Measurements from ENCODE around the gene LRG1.

LRG1 gene

DNA sequence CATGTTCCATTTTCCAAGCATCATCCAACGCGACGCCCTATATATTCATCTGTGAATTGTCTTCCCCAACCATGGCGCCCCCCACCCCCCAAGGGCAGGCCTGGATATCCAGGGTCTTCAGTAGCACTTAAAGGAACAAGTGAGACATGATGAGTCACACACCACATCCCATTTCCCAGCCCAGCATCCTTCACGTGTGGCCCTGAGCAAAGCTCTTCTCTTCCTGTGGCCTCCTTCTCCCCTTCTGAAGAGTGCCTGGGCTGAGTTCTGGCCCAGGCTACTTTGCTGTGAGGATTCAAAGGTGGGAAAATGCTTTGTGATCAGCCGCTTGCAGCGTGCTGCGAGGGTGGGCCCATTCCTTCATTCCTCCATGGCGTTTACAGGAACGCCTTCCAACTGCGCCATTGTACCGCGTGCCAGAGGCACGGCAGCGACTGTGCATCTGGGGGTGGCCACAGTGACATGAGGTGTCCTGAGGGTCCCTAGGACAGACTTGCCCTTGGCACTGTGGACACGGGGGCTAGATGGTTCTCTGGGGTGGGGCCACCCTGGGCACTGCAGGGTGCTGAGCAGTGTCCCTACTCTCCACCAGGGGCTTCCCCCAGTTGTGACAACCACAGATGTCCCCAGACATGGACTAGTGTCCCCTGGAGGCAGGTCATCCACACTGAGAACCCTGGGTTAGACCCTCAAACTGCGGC, 33.2 kb downstream of the LRG1 start:
- no peak for DNase-seq

DNA sequence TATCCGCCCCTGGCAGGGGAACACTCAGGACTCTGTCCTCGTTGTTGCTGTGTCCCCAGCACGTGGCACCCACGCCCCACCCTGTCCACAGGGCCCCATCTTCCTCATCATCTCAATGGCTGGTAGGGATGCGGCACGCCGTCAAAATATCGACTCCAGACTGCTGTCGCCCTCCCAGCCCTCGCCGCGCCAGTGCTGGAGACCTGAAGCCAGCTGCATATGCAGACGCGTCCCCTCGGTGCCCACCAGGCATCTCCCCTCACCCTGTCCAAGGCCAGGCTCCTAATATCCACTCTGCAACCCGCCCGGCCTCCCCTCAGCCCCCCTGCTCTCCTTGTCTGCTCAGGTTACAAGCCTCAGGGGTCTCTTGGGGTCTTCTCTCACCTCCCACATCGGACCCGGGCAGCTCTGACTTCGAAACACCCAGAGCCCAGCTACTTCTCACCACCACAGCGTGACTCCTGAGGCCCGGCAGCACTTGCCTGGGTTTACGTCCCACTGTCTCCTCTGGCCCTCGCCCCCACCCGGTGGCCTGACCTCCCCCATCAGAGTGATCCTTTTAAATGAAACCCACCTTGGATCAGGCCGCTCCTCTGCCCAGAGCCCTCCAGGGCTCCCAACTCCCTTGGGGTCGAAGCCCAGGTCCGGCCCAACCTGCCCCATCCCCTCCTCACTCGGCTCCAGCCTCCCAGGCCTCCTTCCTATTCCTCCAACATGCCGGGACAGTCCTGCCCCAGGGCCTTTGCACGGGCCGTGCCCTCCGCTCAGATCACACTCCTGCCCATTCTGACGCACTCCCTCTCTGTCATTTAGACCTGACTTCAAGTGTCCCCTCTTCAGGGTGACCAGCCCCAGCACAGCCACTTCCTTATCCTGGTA, 34.0 kb downstream of the LRG1 start:
- no peak for DNase-seq

DNA sequence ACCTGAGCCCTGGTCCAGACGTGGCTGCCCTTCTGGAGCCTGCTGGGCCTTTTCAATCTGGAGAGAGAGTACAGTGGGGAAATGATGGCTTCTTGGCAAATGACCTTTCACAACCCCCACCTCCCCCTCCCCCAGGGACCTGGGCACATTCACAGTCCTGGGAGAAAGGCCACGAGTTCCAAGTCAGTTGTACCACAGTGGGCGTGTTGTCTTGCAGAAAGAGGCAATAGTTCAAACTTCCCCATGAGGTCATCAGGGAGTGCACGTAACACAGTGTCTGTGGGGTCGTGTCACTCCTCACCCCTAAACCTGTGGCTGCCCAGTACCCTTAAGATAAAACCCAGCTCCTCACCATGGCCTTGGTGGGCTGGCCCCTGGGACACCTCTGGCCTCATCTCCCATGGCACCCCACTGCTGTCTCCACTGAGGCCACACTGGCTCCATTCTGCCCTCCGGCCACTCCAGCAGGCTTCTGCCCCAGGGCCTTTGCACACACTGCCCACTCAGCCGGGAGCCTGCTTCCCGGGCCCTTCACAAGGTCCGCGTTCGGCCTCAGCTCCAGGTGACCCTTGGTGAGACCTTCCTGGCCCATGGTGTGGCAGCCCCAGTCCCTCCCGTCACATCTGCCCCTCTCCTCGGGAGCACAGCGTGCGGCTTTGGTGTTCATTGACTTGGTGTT, 34.8 kb downstream of the LRG1 start:
- no peak for DNase-seq

DNA sequence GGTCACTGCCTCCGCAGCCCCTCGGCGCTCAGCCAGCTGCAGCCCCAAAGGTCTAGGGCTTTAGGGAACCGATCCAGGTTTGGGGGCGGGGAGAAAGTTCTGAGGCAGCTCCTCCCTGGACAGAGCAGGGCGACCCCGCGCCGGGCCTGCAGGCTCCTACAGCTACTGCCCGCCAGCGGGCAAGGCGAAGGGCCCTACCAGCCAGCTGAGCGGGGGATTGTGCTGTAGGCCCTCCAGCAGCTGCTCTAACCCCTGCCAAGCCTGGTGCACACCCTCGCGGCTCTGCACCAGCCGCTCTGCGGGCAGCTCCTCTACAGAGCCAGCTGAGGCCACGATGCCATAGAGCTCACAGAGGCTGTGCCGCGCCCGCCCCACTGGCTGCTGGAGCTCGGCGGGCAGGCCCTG, 35.5 kb downstream of the LRG1 start:
- no peak for DNase-seq

DNA sequence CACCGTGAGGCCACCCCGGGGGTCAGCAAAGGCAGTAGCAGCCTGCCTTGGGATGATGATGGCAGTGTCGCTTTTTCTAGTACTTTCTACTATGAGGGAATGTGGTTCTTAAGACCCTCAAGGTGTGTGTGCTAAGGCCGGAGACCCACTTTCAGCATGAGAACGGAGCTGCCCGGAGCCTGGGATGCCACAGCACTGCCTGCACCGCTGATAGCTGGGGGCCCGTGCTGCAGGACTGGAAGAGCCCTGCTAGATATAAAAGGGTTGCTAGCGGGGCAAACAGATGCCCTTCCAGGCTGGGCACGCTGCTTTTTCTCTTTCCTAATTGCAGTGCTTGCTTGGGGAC, 36.0 kb downstream of the LRG1 start:
- no peak for DNase-seq

DNA sequence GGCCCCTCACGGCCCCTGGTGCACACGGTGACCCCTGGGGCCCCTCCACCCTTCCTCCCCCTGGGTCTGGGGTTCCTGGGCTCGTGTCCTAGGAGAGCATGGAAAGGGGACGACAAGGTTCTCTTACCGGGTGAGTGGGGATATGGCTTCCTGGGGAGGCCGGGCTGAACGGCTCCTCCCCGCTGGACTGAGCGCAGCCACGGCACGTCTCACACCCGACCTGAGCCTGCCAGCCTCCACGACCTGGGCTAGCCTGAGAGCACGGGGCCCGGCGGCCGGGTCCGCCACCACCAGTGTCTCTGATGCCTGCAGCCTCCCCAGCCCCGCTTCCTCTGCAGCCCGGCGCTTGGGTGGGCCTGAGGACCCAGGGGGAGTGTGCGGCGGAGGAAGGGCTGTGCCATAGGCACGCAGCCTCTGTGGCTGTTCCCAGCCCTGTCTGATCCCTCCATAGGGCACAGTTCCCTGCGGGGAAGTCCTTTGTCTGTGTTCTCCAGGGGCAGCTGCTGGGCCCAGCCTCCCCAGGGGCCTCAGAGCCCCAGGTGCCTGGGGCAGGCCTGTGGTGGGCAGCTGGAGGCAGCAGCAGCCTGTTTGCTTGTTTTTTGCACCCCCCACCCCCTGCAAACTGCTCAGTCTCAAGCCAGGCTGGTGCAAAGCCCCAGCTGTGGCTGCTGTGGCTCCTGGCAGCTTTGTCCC, 36.6 kb downstream of the LRG1 start:
- no peak for DNase-seq

DNA sequence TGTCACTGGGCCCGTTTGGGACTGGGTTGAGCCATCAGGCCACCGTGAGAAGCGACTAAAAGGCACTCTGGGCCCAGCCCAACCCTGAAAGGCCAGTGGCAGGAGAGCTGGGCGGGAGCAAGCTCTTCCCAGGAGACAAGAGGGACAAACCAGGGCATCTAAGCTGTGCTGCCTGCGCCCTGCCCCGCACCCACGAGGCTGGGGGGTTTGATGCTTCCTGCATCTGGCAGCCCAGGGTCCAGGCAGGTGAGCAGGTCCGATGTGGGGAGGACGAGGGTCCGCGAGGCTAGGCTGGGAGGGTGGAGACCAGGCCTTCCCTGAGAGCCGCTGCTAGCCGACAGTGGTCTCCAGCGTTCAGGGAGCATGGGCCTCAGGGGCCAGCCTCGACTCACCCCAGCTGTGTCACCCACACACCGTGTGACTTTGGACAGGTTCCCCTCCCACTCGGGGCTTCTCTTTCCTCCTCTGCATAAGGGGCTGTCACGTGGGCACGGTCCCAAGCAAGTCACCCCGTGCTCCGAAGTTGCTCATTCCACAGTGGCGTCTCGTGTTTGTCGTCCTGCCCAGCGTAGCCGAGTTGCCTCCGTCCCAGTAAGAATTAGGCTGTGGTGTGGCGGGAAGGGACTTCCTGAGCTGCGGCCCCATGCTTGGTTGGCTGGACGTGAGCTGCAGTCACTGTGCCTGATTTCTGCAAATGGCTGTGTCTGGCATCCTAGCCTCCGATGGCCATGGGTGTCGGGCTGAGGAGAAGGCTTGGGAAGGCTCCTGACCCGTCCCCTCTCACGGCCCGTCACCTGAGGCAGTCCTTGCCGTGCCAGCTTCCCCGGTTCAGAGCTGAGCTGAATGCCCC, 37.3 kb downstream of the LRG1 start:
- DNase-seq = no peak

DNA sequence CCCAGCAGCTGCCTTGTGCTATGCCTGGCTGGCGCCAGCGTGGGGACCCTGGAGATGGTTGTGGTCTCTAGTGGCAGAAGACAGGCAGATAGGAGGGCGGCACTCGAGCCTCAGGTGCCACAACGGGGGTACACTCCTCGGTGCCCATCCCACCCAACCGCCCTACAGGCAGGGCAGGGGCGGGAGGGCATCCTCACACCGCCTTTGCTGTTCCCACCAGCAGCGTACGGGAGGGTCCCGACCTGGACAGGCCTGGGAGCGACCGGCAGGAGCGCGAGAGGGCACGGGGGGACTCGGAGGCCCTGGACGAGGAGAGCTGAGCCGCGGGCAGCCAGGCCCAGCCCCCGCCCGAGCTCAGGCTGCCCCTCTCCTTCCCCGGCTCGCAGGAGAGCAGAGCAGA, 38.1 kb downstream of the LRG1 start:
- DNase-seq = no peak

DNA sequence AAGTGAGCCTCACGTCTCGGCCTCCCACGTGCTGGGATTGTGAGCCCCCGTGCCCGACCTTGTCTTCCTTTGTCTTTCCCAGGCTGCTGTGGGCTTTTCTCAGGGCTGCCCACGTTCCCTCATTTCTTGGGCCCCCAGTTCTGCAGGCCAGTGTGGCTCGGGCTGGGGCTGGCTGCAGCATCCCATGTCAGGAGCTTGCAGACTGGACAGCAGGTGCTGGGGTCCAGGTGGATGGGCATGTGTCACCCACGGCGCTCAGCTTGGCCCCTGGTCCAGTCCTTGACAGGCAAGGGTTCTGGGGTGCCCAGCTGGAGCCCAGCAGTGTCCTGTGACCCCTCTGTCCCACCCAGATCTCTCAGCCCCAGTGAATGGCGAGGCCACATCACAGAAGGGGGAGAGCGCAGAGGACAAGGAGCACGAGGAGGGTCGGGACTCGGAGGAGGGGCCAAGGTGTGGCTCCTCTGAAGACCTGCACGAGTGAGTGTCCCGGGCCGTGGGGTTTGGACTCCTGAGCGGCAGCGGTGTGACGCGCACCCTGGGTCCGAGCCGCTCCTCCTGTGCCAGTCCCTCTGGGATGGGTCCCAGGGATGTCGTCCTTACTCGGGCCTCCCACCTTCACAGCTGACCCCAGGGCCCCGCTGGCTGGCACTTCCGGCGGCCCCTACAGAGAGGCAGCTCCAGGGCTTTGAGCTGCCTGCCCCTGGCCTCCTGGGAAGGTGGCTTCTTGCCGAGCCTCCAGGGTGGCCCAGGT, 38.8 kb downstream of the LRG1 start:
- no peak for DNase-seq

DNA sequence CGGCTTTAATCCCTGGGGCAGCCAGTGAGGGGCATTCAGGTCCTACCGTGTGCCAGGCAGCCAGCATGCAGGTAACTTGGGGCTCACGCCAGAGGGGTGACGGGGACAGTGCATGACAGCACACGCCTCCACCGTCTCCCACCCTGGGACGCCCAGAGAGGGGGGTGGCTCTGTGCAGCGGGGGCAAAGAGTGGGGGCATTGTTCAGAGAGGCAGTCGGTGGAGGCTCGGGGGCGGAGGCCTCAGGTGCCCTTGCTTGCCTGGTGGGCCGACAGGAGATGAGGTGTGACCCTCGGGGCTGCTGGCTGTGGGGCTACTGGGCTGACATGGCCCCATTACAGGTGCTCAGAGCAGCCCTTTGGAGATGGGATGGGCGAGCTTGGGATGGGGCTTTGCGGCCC, 40.0 kb downstream of the LRG1 start:
- no peak for DNase-seq

DNA sequence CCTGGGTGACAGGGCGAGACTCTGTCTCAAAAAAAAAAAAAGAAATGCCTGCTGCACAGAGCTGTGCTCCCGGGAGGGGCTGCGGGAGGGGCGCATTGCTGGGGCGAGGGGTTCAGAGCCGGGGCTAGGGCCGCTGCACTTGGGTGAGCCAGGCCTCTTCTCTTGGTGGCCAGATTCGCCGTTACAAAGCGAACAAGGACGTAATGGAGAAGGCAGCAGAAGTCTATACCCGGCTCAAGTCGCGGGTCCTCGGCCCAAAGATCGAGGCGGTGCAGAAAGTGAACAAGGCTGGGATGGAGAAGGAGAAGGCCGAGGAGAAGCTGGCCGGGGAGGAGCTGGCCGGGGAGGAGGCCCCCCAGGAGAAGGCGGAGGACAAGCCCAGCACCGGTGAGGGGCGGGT, 40.5 kb downstream of the LRG1 start:
- no peak for DNase-seq

DNA sequence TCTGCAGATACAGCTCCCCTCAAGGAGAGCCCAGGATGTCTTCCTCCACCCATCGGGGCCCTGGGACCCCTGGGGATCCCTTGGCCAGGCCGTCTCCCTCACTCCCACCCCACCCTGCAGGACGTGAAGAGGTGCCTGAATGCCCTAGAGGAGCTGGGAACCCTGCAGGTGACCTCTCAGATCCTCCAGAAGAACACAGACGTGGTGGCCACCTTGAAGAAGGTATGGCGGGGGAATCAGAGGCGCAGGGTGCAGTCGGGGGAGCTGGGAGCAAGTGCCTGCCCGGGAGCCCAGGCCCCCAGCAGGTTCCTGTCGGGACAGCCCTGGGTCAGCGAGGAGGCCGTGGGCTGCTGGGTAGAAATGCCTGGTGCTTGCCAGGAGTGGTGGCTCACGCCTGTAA, 41.1 kb downstream of the LRG1 start:
- no peak for DNase-seq

DNA sequence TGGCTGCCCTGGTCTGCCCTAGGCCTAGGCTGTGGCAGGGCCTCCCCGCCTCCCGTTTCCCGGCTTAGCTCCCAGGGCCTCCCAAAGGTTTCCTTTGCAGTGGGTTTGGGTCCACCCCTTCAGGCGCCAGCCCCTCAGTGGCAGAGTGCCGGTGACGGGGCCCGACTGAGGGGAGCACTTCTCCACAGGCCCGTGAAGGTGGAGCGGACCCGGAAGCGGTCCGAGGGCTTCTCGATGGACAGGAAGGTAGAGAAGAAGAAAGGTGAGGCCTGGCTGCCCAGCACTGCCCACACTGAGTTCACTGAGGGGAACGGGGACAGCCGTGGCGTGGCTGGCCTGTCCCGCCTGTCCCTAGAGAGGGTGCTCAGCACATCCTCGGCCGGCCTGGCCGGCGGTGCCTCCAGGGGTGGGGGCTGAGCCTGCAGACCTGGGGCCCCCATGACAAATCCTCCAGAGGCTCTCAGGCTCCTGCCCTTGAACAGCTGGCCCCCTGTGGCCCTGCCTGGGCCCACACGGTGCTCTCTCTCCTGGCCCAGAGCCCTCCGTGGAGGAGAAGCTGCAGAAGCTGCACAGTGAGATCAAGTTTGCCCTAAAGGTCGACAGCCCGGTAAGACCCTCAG, 42.0 kb downstream of the LRG1 start:
- no peak for DNase-seq

DNA sequence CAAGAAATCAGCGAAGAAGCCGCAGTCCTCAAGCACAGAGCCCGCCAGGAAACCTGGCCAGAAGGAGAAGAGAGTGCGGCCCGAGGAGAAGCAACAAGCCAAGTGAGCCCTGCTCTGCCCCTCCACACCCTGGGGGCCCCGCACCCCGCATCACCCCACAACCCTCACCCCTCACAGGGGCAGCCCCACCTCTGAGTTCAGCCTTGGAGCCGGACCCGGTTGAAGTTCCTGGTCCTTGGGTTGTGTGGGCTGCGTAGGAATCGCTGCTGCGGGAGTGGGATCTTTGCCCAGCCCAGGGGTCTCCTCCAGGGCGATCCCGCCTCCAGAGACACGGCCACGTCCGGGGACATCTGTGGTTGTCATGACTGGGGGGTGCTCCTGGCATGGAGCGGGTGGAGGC, 43.5 kb downstream of the LRG1 start:
- DNase-seq = no peak

DNA sequence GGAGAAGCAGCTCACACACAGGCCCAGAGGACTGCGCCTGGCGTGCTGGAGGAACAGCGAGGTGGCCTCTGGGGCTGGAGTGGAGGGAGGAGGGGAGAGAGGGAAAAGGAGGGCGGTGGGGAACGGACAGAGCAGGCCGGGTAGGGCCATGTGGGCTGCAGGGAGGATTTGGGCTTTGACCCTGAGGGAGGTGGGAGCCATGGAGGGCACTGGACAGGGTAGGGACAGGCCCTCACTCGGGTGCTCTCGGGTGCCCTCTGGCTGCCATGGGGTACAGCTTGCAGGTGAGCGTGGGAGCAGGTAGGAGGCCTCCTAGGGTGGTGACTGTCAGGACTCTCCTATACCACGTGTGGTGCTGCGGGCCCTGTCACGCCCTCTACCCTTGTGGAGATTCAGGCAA, 44.4 kb downstream of the LRG1 start:
- DNase-seq = no peak

DNA sequence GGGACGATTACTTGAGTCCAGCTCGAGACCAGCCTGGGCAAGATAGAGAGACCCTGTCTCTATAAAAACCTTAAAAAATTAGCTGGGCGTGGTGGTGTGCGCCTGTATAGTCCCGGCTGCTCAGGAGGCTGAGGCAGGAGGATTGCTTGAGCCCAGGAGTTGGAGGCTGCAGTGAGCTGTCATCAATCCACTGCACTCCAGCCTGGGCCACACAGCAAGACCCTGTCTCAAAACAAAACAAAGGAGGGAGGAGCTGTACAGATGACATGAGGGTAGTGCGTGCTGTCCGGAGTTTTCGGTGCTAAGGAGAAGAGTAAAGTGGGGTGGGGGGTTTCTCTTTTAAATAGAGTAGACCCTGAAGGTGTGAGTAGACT, 45.2 kb downstream of the LRG1 start:
- no peak for DNase-seq

DNA sequence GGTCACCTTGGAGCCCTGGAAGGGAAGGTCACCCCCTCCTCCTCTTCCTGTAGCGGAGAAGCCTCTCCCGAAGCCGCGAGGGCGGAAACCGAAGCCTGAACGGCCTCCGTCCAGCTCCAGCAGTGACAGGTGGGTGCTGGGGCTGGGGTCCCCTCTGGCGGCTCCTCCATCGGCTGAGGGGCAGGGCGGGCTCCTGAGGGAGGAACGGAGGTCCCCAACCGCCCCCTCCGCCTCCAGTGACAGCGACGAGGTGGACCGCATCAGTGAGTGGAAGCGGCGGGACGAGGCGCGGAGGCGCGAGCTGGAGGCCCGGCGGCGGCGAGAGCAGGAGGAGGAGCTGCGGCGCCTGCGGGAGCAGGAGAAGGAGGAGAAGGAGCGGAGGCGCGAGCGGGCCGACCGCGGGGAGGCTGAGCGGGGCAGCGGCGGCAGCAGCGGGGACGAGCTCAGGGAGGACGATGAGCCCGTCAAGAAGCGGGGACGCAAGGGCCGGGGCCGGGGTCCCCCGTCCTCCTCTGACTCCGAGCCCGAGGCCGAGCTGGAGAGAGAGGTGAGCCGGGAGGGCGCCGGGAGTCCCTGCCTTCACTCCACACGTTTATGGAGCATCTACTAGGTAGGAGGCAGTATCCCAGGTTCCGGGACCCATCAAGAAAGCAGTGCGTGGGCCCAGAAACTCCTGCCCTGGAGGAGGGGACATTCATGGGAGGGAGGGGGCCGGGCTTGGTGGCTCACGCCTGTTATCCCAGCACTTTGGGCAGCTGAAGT, 45.7 kb downstream of the LRG1 start:
- DNase-seq = no peak

DNA sequence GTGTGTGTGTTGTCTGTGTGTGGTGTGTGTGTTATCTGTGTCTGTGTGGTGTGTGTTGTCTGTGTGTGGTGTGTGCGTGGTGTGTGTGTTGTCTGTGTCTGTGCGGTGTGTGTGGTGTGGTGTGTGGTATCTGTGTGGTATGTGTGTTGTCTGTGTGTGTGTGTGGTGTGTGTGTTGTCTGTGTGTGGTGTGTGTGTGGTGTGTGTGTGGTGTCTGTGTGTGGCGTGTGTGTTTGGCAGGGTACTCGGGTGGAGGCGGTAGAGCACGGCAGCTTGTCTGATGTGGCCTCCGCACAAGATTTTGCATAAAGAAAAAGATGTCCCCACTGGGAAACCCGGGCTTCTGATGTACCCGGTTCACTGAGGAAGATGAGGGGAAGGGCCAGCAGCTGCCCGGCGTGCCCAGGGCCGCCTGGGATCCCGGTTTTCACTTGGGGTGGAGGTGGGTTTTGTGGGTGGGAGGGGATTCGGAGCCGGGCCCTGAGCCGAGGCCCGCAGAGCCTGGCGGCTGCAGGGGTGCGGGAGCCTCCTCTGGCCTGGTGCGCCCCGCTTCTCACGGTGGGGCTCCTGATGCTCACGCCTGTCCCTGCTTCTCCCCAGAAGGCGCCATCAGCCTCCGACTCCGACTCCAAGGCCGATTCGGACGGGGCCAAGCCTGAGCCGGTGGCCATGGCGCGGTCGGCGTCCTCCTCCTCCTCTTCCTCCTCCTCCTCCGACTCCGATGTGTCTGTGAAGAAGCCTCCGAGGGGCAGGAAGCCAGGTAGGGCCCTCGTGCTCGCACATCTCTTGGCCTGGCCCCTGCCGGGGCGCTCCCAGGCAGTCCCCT, 46.5 kb downstream of the LRG1 start:
- DNase-seq = no peak

DNA sequence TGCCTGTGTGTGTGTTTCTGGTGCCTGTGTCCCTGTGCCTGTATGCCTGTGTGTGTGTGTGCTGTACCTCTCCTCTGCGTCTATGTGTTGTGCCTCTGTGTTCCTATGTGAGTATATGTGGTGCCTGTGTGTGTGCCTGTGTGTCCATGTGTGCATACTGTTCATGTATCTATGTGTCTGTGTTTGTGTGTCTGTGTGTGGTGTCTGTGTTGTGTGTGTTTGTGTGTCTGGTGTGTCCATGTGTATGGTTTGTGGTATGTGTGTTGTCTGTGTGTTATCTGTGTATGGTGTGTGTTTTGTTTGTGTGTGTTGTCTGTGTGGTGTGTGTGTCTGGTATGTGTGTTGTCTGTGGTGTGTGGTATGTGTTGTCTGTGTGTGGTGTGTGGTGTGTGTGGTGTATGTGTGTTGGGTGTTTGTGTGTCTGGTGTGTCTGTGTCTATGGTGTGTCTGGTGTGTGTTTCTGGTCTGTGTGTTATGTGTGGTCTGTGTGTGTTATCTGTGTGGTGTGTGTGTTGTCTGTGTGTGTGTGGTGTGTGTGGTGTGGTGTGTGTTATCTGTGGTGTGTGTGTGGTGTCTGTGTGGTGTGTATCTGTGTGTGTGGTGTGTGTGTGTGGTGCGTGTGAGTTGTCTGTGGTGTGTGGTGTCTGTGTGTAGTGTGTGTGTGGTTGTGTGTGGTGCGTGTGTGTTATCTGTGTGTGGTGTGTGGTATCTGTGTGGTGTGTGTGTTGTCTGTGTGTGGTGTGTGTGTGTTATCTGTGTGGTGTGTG, 47.3 kb downstream of the LRG1 start:
- DNase-seq = no peak

Measured in KG1 (cell line).